NCI-H1092 (cell line): ENCODE data around the gene KRT82.
"Not testable (repeated sequence)": the region's sequence is repeated elsewhere in the genome, so short reads cannot be mapped to it uniquely, and the experiment has no call there.

ENCODE experiments used
- DNase-seq: peaks from one replicate; lab custom pipeline; 2025; lab: John Stamatoyannopoulos, UW

Gene KRT82

GRCh38 chr12:52410589-52411248, 4.6 kb upstream of the KRT82 start:
- not testable (repeated sequence) for DNase-seq

DNA sequence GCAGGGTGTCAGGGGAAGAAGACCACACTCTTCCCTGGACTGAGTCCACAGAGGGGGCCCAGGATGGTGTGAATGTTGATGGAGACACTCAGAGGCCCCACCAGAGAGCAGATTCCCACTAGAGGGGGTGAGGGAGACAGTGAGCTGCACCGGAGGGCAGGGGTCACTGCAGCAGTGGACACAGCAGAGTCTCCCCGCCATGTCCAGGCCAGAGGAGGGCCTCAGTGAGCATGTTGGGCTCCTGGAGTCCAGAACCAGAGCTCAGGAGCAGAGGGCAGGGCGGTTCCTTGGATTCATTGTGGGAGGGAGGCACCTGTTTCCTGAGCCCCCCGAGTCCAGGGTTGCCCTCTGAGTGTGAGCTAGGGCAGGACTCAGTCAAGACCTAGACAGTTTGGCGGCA, 1.8 kb upstream of the KRT82 start:
- DNase-seq = no peak

- DNase-seq = no peak
These were observed 1.2 kb downstream of the KRT82 start for GRCh38 chr12:52404951-52405350.

GRCh38 chr12:52403561-52403960, 2.6 kb downstream of the KRT82 start:
- DNase-seq = no peak

DNA sequence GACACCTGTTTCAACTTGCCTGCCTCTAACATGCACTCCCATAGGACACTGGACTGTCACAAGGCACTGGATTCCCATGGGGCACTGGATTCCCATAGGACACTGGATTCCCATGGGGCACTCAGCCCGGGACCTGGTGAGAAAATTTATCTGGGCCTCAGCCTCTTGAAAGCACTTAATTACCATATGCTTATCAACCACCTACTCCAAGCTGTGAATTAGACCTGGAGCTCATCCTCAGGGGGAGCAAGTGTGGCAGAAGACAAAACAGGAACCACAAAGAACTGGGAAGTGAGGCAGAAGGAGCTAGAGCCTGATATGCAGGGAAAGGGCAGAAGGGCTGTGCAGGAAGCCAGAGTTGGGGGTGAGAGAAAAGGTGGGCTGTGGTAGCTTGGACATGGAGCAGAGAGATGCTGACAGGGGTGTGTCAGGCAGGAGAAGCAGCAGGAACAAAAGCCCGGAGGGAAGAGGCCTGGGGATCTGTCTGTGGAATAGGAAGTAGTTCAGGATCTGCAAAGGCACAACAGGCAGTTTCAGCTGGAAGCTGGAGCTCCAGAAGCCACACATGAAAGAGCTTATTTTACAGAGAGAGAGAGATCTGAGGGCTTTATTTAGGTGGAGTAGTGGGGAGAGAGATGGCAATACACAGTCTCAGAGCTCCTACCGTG, 3.1 kb downstream of the KRT82 start:
- no peak for DNase-seq

- no peak for DNase-seq
These were observed 3.8 kb downstream of the KRT82 start for GRCh38 chr12:52402377-52402776.

GRCh38 chr12:52401926-52402325, 4.2 kb downstream of the KRT82 start:
- no peak for DNase-seq

GRCh38 chr12:52401526-52401925, 4.6 kb downstream of the KRT82 start:
- no peak for DNase-seq

- no peak for DNase-seq
These were observed 5.2 kb downstream of the KRT82 start for GRCh38 chr12:52400906-52401305.

- DNase-seq = no peak
These were observed 6.4 kb downstream of the KRT82 start for GRCh38 chr12:52399756-52400155.

DNA sequence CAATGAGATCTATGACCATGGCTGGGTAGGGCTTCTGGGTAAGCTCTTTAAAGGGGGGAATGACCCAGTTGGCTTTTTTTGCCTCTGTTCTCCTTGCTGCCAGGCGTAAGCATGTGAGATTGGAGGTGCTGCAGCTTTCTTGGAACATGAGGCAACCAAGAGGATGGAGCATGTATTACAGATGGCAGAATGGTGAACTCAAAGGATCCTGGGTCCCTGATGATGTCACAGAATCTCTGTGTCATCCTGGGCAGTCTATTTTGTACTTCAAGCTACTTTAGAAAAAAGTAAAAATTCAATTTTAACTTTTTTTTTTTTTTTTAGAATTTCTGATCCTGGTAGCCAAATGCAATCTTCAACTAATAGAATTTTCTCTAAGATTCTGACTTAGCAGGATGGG, 8.0 kb downstream of the KRT82 start:
- no peak for DNase-seq

GRCh38 chr12:52396656-52397055, 9.5 kb downstream of the KRT82 start:
- DNase-seq = no peak

DNA sequence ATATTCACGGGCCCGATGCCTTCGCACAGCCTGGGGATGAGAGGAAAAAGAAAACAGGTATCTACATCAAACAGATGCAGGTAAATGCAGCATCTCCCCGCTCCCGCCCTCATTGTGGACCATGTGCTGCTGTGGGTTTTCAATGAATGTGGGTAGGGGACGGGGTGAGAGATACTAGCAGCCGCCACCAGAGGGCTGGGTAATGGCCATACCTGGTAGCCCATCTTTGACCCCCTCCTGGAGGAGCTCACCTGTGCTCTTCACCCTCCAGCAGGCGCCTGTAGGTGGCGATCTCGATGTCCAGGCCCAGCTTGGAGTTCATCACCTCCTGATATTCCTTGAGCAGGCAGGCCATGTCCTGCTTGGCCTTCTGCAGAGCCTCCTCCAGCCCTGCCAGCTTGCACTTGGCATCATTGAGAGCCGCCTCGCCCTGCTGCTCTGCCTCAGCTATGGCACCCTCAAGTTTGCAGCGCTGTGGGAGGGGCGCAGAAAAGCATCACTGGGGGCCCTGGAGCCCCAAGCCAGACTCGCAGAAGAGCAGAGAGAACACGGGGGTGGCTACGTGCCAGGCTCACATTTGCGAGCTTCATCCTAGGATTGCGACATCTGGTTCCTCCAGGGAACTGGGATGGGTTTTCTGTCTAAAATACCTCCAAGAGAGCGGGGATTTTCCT, 10.2 kb downstream of the KRT82 start:
- DNase-seq = no peak

DNA sequence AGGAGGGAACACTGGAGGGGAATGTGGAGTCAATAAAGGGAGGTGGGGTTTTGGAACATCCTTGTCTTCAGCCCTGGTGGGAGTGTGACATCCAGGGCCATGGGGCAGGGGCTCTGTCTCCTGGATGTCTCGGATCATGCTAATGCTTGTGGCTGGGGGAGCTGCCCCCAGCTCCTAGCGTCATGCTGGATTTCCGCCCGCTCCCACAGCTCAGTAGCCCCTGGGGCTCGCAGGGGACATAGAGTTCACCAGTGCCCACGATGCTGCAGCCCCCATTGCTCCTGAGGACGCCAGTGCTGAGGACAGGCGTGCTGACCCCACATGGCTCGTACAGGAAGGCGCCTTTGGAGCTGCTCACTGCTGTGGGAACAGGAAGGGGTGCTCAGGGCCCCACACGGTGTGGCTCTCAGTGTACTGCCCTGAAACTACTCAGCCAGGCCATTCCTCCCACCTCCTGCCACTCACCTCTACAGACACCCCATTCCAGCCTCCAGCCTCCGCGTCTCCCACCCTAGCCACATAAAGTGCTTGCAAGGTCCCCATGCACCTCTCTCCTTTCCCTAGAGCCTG, 11.2 kb downstream of the KRT82 start:
- no peak for DNase-seq

- DNase-seq = no peak
These were observed 13.6 kb downstream of the KRT82 start for GRCh38 chr12:52392465-52393007.

DNA sequence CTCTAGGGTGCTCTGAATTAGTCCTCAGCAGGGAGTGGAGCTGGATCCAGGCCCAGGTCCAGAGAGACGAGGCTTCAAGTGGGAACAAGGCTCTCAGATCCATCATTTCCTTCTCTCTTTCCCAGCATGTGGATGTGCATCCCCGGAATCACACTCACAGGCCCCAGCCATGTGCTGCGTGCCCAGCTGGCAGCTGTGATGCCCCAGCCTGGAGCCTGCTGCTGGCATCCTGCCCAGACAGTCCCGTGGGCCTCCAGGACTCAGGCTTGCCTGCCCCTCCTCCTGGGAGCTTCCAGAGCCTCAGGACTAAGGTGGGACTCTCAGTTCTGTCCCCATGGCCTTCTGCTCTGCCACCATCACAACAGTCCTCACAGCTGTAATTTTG, 14.5 kb downstream of the KRT82 start:
- DNase-seq = peak; percentile 88

- no peak for DNase-seq
These were observed 15.2 kb downstream of the KRT82 start for GRCh38 chr12:52390739-52391617.

DNA sequence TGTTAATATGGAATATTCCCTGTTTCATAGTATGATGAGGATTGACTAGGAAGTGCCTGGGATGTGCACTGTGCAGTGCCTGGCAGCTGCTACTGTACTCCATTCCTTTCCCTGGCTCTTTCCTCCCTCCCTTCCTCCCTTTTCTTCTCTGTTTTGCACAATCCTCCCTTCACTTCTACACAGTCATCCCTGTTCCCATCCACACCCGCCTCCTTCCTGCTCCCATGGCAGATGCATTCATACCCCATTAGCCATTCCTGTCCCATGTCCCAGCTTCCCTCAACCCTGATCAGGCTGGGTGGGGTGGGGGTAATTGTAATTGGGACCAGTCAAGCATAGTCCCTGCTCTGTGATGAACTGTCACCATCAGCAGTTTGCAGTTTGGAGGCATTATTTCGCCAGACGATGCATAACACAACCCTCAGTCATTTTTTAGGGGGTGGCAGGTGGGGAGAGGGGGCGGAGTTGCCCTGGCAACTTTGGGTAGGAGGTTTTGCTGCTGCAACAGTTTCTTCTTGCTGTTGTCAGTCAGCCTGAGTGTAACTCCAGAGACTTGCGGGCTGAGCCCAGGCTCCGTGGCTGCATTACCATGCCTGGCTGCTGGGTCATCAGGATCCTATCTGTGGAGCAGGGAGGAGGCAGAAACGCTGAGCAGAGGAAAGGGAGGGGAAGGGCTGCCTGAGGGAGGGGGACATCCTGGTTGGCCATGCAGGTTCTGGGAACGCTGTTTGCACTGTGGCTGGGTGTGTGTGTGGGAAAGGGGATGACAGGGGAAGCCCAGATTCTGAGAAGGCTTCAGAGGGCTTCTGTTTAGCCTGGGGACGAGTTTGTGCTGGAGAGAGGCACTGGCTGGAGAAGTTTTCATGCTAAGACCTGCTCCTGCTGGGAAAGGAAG, 16.6 kb downstream of the KRT82 start:
- DNase-seq = no peak

GRCh38 chr12:52387859-52388258, 18.3 kb downstream of the KRT82 start:
- DNase-seq = no peak

DNA sequence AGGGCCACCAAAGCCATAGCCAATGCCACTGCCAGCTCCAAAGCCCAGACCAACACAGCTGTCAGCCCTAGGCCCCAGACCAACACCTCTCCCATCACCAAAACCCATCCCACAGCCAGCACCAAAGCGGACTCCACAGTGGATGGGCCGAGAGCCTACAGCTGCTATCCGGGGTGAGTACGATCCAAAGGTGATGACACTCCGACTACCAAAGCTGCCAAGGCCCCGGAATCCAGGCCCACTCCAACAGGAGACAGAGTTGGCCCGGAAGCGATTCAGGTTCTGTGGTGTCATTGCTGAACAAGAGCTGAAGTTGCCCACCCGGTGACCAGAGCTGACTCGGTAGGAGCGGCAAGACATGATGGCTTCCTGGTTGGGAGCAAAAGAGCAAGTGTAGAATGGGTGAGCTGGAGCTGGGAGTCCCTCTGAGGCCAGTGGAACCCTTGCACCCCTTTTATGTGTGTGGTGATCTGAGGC, 20.9 kb downstream of the KRT82 start, which contains the start of gene KRT84:
Gene KRT84, minus strand, starts transcription at position 427 of the 477 bp plus-strand sequence. Its CDS starts 67 bp downstream, at position 360.
- DNase-seq = no peak
